Left lobe of liver (tissue), 2 donors: ENCODE results near the gene ATP9B. TPM values are rescaled to one million over a fixed set of nuclear protein-coding genes. Genes with fewer than 3 reads are reported as not detected.
A peak's percentile ranks its signal among the peaks of the same experiment; 100 is the strongest.

Experiments
- ATAC-seq: fragments of 200-7000 bp; cut with Tn5 transposase; one replicate; pipeline ENCODE4 v1.9.1; 2020; ENCODE audit warnings: mild to moderate bottlenecking, moderate library complexity
- DNase-seq: peaks from one replicate; pipeline ENCODE4 v3.0.0-alpha.2; 2020; ENCODE audit warnings: low spot score
- total RNA-seq: library from RNA; stranded (reverse); gene quantifications from one replicate; pipeline ENCODE4 v1.2.1, GENCODE V29; 2021
- donor health status: DM: no; HTN: no; CAD: no; lungs with moderate emphysema.
- donor health status: DM: no; HTN: yes; CAD: no.

Gene ATP9B
- total RNA-seq, 1 donor from 2014 or later = 11.1 TPM

- DNase-seq (no peak), ATAC-seq (no peak)
These were observed 332.5 kb downstream of the ATP9B start for GRCh38 chr18:79401494-79402208.

GRCh38 chr18:79402209-79402576 lies 333.0 kb downstream of the ATP9B start:
- ATAC-seq (no peak), DNase-seq (no peak)

GRCh38 chr18:79402977-79403722 lies 334.0 kb downstream of the ATP9B start:
- DNase-seq = peak; percentile 81
- peak; percentile 83 for ATAC-seq

GRCh38 chr18:79403723-79404566 lies 334.8 kb downstream of the ATP9B start:
- no peak for DNase-seq
- no peak for ATAC-seq

- DNase-seq = no peak
- no peak for ATAC-seq
These were observed 335.3 kb downstream of the ATP9B start for GRCh38 chr18:79404567-79404910.

- DNase-seq (no peak), ATAC-seq (no peak)
These were observed 336.0 kb downstream of the ATP9B start for GRCh38 chr18:79405019-79405780.

- peak; percentile 34 for ATAC-seq
These were observed 336.8 kb downstream of the ATP9B start for GRCh38 chr18:79405781-79406575.

GRCh38 chr18:79406708-79407107 lies 337.5 kb downstream of the ATP9B start:
- no peak for ATAC-seq
- DNase-seq = no peak

More at GRCh38 chr18:79405781-79406575, 336.8 kb downstream of the ATP9B start:
- no peak for DNase-seq

GRCh38 chr18:79409313-79409712 lies 340.1 kb downstream of the ATP9B start:
- ATAC-seq (no peak), DNase-seq (no peak)

GRCh38 chr18:79410171-79410641 lies 341.0 kb downstream of the ATP9B start:
- DNase-seq (no peak), ATAC-seq (no peak)

- ATAC-seq (no peak), DNase-seq (no peak)
These were observed 341.8 kb downstream of the ATP9B start for GRCh38 chr18:79410731-79411613.

- ATAC-seq (peak; percentile 38), DNase-seq (no peak)
These were observed 342.7 kb downstream of the ATP9B start for GRCh38 chr18:79411614-79412526.

- ATAC-seq = no peak
- no peak for DNase-seq
These were observed 343.8 kb downstream of the ATP9B start for GRCh38 chr18:79413025-79413424.

- no peak for ATAC-seq
- no peak for DNase-seq
These were observed 344.2 kb downstream of the ATP9B start for GRCh38 chr18:79413426-79413825.

GRCh38 chr18:79413901-79414300 lies 344.7 kb downstream of the ATP9B start:
- ATAC-seq = no peak
- no peak for DNase-seq

GRCh38 chr18:79416022-79416676 lies 347.0 kb downstream of the ATP9B start:
- DNase-seq (no peak), ATAC-seq (peak; percentile 42)

- DNase-seq (no peak), ATAC-seq (no peak)
These were observed 347.5 kb downstream of the ATP9B start for GRCh38 chr18:79416677-79417052.
